Measurements from ENCODE around the gene LRRTM4. TPM values are rescaled to one million over a fixed set of nuclear protein-coding genes. Genes with fewer than 3 reads are reported as not detected.

LRRTM4 gene
- total RNA-seq, 2 donors from 2014 or later, result 7.0 to 21.1 TPM

DNA sequence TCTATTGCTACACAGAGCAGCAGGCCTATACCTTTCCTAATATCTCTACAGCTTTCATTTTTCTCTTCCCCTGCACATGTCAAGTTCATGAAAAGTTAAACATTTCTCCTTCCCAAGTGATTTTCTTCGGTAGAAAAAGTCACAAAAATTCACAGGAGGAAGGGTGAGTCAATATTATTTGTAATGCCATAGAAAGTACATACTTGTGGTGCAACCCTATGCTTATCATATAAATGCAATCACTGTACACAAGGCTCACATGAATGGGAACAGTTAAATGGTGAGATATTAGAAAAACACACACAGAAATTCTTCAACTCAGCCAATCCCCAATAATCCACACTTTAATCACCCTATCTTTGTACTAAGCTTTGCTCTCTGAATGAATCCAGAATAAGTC is 651.6 kb downstream of the LRRTM4 start:
- Mint-ChIP-seq H3K4me3 (no peak overlapping the region), H3K9me3 (no peaks in the 10 kb centered on the region), H3K4me1 (peaks cover 3% of the 10 kb centered on the region), H3K27ac (no peak overlapping the region), H3K27me3 (ENCODE audit: insufficient read depth) (no peaks in the 10 kb centered on the region), H3K36me3 (ENCODE audit: low read depth) (no peaks in the 10 kb centered on the region)
- no peak for TF ChIP-seq CTCF (conservative IDR thresholded peaks at IDR 0.05)
- no peak overlapping the region for H3K27ac ChIP-seq (ENCODE audit: low read depth, low read length)
- no peaks in the 10 kb centered on the region for H3K36me3 ChIP-seq (ENCODE audit: control insufficient read depth, insufficient read depth, low read length)
- no peaks in the 10 kb centered on the region for H3K27me3 ChIP-seq (ENCODE audit: control insufficient read depth, insufficient read depth, low read length, poor library complexity, severe bottlenecking)
- WGBS, 2 experiments (ENCODE audit: insufficient coverage in 1 of 2, insufficient read length in 1 of 2), result 90% methylated on average over 1 of the region's 1 CpG; no CpG with 5 or more reads in 1 of the 2 experiments
- no peak overlapping the region for H3K9ac ChIP-seq (ENCODE audit: extremely low read depth, low read length, poor library complexity, severe bottlenecking)
- no peak for DNase-seq
- no peaks in the 10 kb centered on the region for H3K9me3 ChIP-seq (ENCODE audit: control insufficient read depth, low read length)
- no peak overlapping the region for H3K4me3 ChIP-seq (ENCODE audit: low read length)
- no peaks in the 10 kb centered on the region for H3K4me1 ChIP-seq (ENCODE audit: control insufficient read depth, insufficient read depth, low read length)

- no peak overlapping the region for H3K27ac Mint-ChIP-seq
- no peaks in the 10 kb centered on the region for H3K27me3 Mint-ChIP-seq (ENCODE audit: insufficient read depth)
- DNase-seq, result no peak
- H3K27me3 ChIP-seq (ENCODE audit: control insufficient read depth, insufficient read depth, low read length, poor library complexity, severe bottlenecking), result no peaks in the 10 kb centered on the region
- 60% methylated on average over 1 of the region's 1 CpG; no CpG with 5 or more reads in 1 of the 2 experiments for WGBS, 2 experiments (ENCODE audit: insufficient coverage in 1 of 2, insufficient read length in 1 of 2)
- H3K4me1 Mint-ChIP-seq, result peaks cover 3% of the 10 kb centered on the region
- no peak overlapping the region for H3K4me3 Mint-ChIP-seq
- H3K36me3 ChIP-seq (ENCODE audit: control insufficient read depth, insufficient read depth, low read length), result no peaks in the 10 kb centered on the region
- no peak overlapping the region for H3K27ac ChIP-seq (ENCODE audit: low read depth, low read length)
- no peaks in the 10 kb centered on the region for H3K36me3 Mint-ChIP-seq (ENCODE audit: low read depth)
- no peak for TF ChIP-seq CTCF (conservative IDR thresholded peaks at IDR 0.05)
- H3K9ac ChIP-seq (ENCODE audit: extremely low read depth, low read length, poor library complexity, severe bottlenecking), result no peak overlapping the region
- no peaks in the 10 kb centered on the region for H3K9me3 ChIP-seq (ENCODE audit: control insufficient read depth, low read length)
- H3K4me1 ChIP-seq (ENCODE audit: control insufficient read depth, insufficient read depth, low read length), result no peaks in the 10 kb centered on the region
- H3K4me3 ChIP-seq (ENCODE audit: low read length), result no peak overlapping the region
- H3K9me3 Mint-ChIP-seq, result no peaks in the 10 kb centered on the region
These were observed 652.2 kb downstream of the LRRTM4 start for GRCh38 chr2:76870011-76870410.

DNA sequence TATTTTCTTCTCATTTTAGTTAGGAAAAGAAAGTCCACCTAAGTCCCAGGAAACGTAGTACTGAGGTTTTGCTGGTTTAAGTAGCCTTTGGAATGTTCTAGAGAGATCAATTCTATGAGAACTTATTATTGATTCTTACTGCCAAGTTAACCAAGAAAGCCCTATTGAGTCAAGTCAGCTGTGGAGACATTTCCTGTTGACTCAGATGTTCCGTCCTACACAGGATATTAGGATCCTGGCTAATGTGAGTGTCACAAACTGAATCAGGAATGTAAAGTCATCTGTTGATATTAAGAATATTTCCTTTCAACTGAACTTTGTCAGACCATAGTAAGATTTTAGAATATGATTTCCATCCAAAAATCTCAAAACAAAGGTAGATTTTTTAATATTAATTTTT is 654.3 kb downstream of the LRRTM4 start:
- H3K27me3 Mint-ChIP-seq (ENCODE audit: insufficient read depth), result no peaks in the 10 kb centered on the region
- Histone ChIP-seq H3K27ac (ENCODE audit: low read depth, low read length) (no peak overlapping the region), H3K4me1 (ENCODE audit: control insufficient read depth, insufficient read depth, low read length) (no peaks in the 10 kb centered on the region), H3K27me3 (ENCODE audit: control insufficient read depth, insufficient read depth, low read length, poor library complexity, severe bottlenecking) (no peaks in the 10 kb centered on the region), H3K9ac (ENCODE audit: extremely low read depth, low read length, poor library complexity, severe bottlenecking) (no peak overlapping the region), H3K4me3 (ENCODE audit: low read length) (no peak overlapping the region), H3K36me3 (ENCODE audit: control insufficient read depth, insufficient read depth, low read length) (no peaks in the 10 kb centered on the region), H3K9me3 (ENCODE audit: control insufficient read depth, low read length) (no peaks in the 10 kb centered on the region)
- H3K9me3 Mint-ChIP-seq, result no peaks in the 10 kb centered on the region
- no peak for DNase-seq
- WGBS, 2 experiments (ENCODE audit: insufficient coverage in 1 of 2, insufficient read length in 1 of 2), result 90% methylated on average over 2 of the region's 2 CpGs; no CpG with 5 or more reads in 1 of the 2 experiments
- TF ChIP-seq CTCF (conservative IDR thresholded peaks at IDR 0.05), result no peak
- no peak overlapping the region for H3K4me3 Mint-ChIP-seq
- no peaks in the 10 kb centered on the region for H3K36me3 Mint-ChIP-seq (ENCODE audit: low read depth)
- H3K4me1 Mint-ChIP-seq, result peaks cover 5% of the 10 kb centered on the region
- no peak overlapping the region for H3K27ac Mint-ChIP-seq

Measured in endodermal cell (in vitro differentiated cells).